Testis (tissue), 2 donors: ENCODE data around the gene CACNA1D.

Experiments used
- POLR2A ChIP-seq: fragments of 450-650 bp; IDR thresholded peaks from one replicate; pipeline ENCODE4 v1.6.1; 2017; ENCODE audit warnings: antibody characterized with exemption, mild to moderate bottlenecking, moderate library complexity
- TF ChIP-seq, protein P1 (sequence below), 3 experiments: fragments of 450-650 bp in 2 of 3; fragments of 200-600 bp in 1 of 3; sonication (generic) in 1 of 3; IDR thresholded peaks; one replicate each; pipeline ENCODE4 v1.5.1; 2016 to 2019; ENCODE audit warnings: antibody characterized with exemption in 3 of 3, mild to moderate bottlenecking in 2 of 3, moderate library complexity in 1 of 3

DNA sequence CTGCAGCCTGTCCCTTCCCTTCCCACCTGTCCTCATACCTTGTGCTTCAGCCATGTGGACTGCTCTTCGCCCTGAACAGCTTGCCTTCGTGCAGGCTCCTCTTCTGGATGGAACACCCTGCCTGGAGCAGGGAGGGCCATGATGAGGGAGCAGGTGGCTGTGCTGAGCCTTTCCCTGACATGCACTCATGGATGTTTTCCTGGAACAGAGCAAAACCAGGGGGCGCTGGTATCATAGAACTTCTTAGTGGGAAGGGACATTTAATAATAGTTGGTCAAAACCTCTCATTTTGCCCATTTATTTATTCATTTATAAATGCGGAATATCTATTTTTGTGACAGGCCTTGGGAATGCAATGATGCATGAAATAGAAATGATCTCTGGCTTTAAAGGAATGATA, 149.3 kb downstream of the CACNA1D start:
- TF ChIP-seq, protein P1, sequence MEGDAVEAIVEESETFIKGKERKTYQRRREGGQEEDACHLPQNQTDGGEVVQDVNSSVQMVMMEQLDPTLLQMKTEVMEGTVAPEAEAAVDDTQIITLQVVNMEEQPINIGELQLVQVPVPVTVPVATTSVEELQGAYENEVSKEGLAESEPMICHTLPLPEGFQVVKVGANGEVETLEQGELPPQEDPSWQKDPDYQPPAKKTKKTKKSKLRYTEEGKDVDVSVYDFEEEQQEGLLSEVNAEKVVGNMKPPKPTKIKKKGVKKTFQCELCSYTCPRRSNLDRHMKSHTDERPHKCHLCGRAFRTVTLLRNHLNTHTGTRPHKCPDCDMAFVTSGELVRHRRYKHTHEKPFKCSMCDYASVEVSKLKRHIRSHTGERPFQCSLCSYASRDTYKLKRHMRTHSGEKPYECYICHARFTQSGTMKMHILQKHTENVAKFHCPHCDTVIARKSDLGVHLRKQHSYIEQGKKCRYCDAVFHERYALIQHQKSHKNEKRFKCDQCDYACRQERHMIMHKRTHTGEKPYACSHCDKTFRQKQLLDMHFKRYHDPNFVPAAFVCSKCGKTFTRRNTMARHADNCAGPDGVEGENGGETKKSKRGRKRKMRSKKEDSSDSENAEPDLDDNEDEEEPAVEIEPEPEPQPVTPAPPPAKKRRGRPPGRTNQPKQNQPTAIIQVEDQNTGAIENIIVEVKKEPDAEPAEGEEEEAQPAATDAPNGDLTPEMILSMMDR (IDR thresholded peaks at IDR 0.05), result no peak
- no peak for TF ChIP-seq POLR2A
